GM19043 (cell line): ENCODE measurements around the gene TBL1Y.
"Not testable (repeated sequence)": the region's sequence is repeated elsewhere in the genome, so short reads cannot be mapped to it uniquely, and the experiment has no call there.

Experiments used
- ATAC-seq: cut with Tn5 transposase; IDR thresholded peaks from one replicate; pipeline ENCODE4 v1.9.1; 2021; ENCODE audit warnings: low read depth; ENCODE audit not compliant: unreplicated experiment

Gene TBL1Y

DNA sequence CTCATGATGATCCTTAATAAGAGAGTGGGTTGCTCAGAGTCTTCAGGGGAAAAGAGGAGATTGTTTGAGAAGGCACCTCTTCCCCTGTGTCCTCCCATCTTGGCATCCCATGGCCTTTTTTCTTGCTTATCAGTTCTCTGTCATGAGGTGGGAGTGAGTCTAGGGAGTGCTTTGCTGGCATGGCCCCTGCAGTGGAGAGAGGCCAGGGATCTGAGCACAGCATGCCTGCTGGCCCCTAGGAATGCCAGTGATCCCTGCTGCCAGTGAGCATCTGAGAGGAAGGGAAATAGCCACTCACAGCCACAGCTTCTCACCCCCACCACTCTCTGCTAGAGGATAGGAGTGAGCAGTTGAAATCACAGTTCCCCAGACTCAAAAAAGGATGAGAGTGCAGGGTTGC, 168.2 kb downstream of the TBL1Y start:
- no peak for ATAC-seq

DNA sequence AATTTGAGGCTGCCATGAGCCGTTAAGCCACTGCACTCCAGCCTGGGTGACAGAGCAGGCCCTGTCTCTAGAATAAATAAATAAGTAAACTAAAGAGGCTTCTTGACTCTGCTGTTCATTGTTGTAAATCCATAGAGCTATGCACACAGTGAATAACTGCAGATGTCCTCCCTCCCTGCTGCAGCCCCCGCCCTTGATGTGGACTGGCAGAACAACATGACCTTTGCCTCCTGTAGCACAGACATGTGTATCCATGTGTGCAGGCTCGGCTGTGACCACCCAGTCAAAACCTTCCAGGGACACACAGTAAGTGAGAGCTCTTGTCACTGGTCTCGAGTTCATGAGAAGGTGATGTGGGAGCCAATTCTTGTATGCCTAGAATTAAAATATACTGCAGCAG, 170.1 kb downstream of the TBL1Y start:
- ATAC-seq, result not testable (repeated sequence)

GRCh38 chrY:7085606-7086005, 175.1 kb downstream of the TBL1Y start:
- ATAC-seq, result peak; percentile 82

GRCh38 chrY:7092836-7093235, 182.3 kb downstream of the TBL1Y start:
- no peak for ATAC-seq

GRCh38 chrY:7094365-7094764, 183.9 kb downstream of the TBL1Y start:
- ATAC-seq, result no peak

- ATAC-seq, result no peak
Measured at GRCh38 chrY:7097021-7097420, 186.5 kb downstream of the TBL1Y start.

DNA sequence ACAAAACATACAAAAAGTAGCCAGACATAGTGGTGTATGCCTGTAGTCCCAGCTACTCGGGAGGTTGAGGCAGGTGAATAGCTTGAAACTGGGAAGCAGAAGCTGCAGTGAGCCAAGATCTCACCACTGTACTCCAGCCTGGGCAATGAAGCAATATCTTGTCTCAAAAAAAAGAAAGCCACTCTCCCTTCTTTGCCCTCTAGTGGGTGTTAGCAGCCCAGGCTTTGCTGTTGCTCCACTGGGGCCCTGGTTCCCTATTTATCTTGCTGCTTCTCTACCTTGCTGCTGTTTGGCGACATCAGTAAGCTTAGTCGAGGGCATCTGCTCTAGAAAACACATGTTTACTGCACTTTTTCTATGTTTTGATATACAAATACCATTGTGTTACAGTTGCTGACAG, 189.2 kb downstream of the TBL1Y start:
- ATAC-seq, result no peak

GRCh38 chrY:7102680-7103079, 192.2 kb downstream of the TBL1Y start:
- no peak for ATAC-seq

- no peak for ATAC-seq
Measured at GRCh38 chrY:7107179-7107578, 196.7 kb downstream of the TBL1Y start.

GRCh38 chrY:7110086-7110485, 199.6 kb downstream of the TBL1Y start:
- ATAC-seq, result no peak

GRCh38 chrY:7115871-7116270, 205.4 kb downstream of the TBL1Y start:
- no peak for ATAC-seq

GRCh38 chrY:7122202-7122601, 211.7 kb downstream of the TBL1Y start:
- no peak for ATAC-seq

GRCh38 chrY:7125136-7126056, 214.9 kb downstream of the TBL1Y start:
- ATAC-seq, result no peak

DNA sequence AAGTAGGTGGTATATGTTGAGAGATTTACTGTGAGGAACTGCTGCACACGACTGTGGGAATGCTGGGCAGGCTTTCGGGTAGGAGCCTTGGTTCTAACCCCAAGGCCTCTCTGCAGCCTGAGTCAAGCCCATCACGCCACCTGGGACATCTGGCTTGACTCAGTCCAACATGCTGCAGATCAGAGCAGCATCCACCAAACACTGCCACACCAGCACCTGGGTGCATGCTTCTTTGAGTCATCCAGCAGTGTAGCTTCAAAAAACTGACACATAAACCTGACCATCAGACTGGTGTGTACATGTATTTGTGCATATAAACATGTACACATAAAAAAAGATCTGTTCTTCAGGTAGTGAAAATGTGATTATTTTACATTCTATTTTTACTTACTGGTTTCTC, 217.7 kb downstream of the TBL1Y start:
- ATAC-seq, result no peak
